Measurements from ENCODE around the gene SUPV3L1.

SUPV3L1 gene

DNA sequence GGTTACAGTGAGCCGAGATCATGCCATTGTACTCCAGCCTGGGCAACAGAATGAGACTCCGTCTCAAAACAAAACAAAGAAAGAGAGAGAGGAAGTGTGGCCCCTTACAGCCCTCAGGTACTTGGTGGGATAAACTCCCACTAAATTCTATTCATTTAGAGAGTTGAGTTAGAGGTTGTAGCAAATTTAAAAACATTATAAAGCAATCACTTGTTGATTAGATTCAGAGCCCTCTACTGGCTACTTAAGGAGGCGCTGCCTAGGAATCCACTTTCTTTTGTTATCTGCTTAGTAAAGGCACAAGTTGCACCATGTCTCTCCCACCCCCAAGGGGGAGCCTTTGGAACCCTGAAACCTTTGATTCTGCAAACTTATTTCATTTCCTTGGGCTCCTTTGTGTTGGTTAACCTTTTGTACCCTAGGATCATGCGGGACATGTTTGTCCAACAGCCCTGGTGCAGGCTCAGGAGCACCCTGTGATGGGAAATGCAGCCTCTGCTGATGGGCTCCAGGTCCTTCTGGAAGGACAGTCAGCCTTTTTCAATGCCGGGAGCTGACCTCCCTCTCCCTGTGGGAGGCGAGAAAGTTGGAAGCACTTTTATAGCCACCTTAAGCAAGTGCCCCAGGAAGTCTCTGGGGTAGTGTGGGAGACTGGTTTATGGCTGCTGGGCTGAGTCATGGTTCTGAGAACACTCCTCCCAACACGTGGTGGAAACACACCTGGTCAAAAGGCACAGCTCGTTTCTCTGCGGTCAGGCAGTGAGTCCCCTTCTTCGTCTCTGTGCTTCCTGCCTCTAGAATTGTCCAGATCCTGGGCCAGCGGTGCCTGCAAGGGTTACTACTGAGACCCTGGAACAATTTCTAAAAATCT is 42.4 kb downstream of the SUPV3L1 start:
- Histone ChIP-seq H3K27me3 (ENCODE audit: insufficient read depth, low read length) (no peaks in the 10 kb centered on the region), H3K9me3 (ENCODE audit: low read length) (no peaks in the 10 kb centered on the region), H3K4me1 (ENCODE audit: insufficient read depth, low read length, severe bottlenecking) (peaks cover 37% of the 10 kb centered on the region), H2AFZ (ENCODE audit: low read length) (no peak overlapping the region), H3K79me2 (ENCODE audit: insufficient read depth, low read length) (no peaks in the 10 kb centered on the region), H3K4me2 (ENCODE audit: low read length) (peak overlapping the region; percentile 46), H4K20me1 (ENCODE audit: insufficient read depth, low read length) (no peaks in the 10 kb centered on the region), H3K9ac (ENCODE audit: low read length) (peak overlapping the region; percentile 32), H3K36me3 (ENCODE audit: insufficient read depth, low read length) (no peaks in the 10 kb centered on the region), H3K27ac (ENCODE audit: low read depth, low read length, poor library complexity, severe bottlenecking) (peak overlapping the region; percentile 70), H3F3A (ENCODE audit: insufficient read depth, low read length) (no peaks in the 10 kb centered on the region), H3K4me3 (ENCODE audit: low read depth, low read length, poor library complexity, severe bottlenecking) (peak overlapping the region; percentile 23), H3K9me2 (ENCODE audit: low read depth, low read length) (no peaks in the 10 kb centered on the region)
- TF ChIP-seq CTCF (IDR thresholded peaks at IDR 0.05; ENCODE audit: low read length) (peak; percentile 85), EZH2 (IDR thresholded peaks at IDR 0.05; ENCODE audit: borderline replicate concordance, low read length) (no peak)

DNA sequence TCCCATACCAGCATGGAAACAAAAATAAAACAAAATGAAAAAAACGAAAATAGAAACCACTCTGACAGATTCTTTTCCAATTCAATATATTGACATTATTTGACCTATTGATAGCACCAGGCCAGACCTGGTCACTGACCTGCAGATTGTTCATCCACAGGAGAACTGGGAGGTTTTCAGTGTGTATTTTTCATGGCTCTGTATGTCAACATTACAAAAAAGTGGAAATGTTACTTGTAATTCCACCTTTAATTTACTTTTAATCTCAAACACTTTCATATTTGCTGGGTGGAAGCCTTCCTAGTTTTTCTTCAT is 43.0 kb downstream of the SUPV3L1 start:
- Histone ChIP-seq H4K20me1 (ENCODE audit: insufficient read depth, low read length) (no peaks in the 10 kb centered on the region), H3K9me3 (ENCODE audit: low read length) (no peaks in the 10 kb centered on the region), H3F3A (ENCODE audit: insufficient read depth, low read length) (no peaks in the 10 kb centered on the region), H3K9me2 (ENCODE audit: low read depth, low read length) (no peaks in the 10 kb centered on the region), H3K4me3 (ENCODE audit: low read depth, low read length, poor library complexity, severe bottlenecking) (no peak overlapping the region), H2AFZ (ENCODE audit: low read length) (no peak overlapping the region), H3K36me3 (ENCODE audit: insufficient read depth, low read length) (no peaks in the 10 kb centered on the region), H3K27ac (ENCODE audit: low read depth, low read length, poor library complexity, severe bottlenecking) (peak overlapping the region; percentile 70), H3K27me3 (ENCODE audit: insufficient read depth, low read length) (no peaks in the 10 kb centered on the region), H3K4me1 (ENCODE audit: insufficient read depth, low read length, severe bottlenecking) (peaks cover 37% of the 10 kb centered on the region), H3K9ac (ENCODE audit: low read length) (peak overlapping the region; percentile 44), H3K4me2 (ENCODE audit: low read length) (peak overlapping the region; percentile 46; the same call in 1 of the 2 replicates), H3K79me2 (ENCODE audit: insufficient read depth, low read length) (no peaks in the 10 kb centered on the region)
- TF ChIP-seq CTCF (IDR thresholded peaks at IDR 0.05; ENCODE audit: low read length) (no peak), EZH2 (IDR thresholded peaks at IDR 0.05; ENCODE audit: borderline replicate concordance, low read length) (no peak)

DNA sequence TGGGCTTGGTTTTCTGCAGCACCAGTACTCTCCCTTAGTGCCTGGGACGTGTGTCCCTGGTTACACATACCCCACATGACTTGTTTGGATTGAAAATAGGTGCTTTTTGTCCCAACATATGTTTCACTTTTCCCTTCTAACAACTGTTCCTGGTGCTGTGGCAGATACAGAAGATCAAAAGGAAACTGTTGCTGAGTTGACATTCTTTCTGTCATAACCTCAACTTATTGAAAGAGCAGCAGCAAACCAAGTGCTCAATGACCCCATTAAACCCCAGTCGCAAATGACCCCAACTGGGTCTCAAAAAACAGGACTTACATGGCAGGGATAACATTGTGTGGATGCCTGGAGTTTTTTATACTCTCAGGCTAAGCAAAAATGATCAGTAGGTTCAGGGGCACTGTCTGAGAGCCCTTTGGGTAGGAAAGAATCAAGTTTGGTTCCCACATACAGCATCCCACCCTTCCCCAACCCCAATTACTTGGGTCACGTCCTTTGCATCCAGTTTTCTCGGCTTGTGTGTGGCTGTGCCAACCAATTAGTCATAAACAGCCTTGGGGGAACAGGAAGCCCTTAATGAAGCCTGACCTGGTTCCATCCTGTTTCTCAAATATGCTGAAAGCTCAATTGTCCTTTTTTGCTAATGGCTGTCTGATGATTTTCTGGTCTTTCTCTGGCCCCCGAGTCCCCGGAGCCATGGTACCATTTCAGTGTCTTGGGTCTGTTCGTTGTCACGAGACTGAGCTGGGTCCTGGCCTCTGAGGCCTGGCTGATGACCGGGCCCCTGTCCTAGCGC is 45.0 kb downstream of the SUPV3L1 start:
- peak overlapping the region; percentile 2 for H3K27ac ChIP-seq (ENCODE audit: low read depth, low read length, poor library complexity, severe bottlenecking)
- H4K20me1 ChIP-seq (ENCODE audit: insufficient read depth, low read length) = no peaks in the 10 kb centered on the region

More for the DNA sequence above, 45.0 kb downstream of the SUPV3L1 start:
- Histone ChIP-seq H3K4me3 (ENCODE audit: low read depth, low read length, poor library complexity, severe bottlenecking) (no peak overlapping the region), H3K4me2 (ENCODE audit: low read length) (no peak overlapping the region), H3K79me2 (ENCODE audit: insufficient read depth, low read length) (no peaks in the 10 kb centered on the region), H3K4me1 (ENCODE audit: insufficient read depth, low read length, severe bottlenecking) (peaks cover 48% of the 10 kb centered on the region), H3K9me3 (ENCODE audit: low read length) (no peaks in the 10 kb centered on the region), H2AFZ (ENCODE audit: low read length) (peak overlapping the region; percentile 66; the same call in 1 of the 2 replicates), H3K27me3 (ENCODE audit: insufficient read depth, low read length) (no peaks in the 10 kb centered on the region), H3K9me2 (ENCODE audit: low read depth, low read length) (no peaks in the 10 kb centered on the region), H3K36me3 (ENCODE audit: insufficient read depth, low read length) (no peaks in the 10 kb centered on the region), H3F3A (ENCODE audit: insufficient read depth, low read length) (no peaks in the 10 kb centered on the region), H3K9ac (ENCODE audit: low read length) (no peak overlapping the region)
- TF ChIP-seq EZH2 (IDR thresholded peaks at IDR 0.05; ENCODE audit: borderline replicate concordance, low read length) (no peak), CTCF (IDR thresholded peaks at IDR 0.05; ENCODE audit: low read length) (no peak)
